NCI-H1105 (cell line): Measurements from ENCODE around the gene UVRAG.
"Not testable (repeated sequence)": the region's sequence is repeated elsewhere in the genome, so short reads cannot be mapped to it uniquely, and the experiment has no call there.

ENCODE experiments used
- DNase-seq: peaks from one replicate; lab custom pipeline; 2025; lab: John Stamatoyannopoulos, UW

Gene UVRAG

GRCh38 chr11:75845324-75845723, 30.3 kb downstream of the UVRAG start:
- no peak for DNase-seq

DNA sequence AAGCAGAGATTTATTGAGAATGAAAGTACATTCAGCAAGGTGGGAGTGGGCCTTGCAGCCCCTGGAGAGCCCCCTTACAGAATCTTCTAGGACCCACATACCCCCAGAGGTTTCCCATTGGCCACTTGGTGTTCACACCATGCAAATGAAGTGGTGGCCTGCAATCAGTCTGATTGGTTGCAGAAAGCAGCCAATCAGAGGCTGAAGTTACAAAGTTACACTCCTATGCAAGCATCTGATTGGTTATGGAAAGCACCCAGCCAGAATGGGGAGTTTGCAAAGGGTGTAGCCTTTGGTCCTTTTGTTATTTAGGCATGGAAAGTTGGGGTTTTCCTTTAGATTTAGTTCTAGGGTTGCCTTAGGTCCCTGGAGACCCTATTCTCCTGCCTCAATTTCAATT, 34.9 kb downstream of the UVRAG start:
- no peak for DNase-seq

DNA sequence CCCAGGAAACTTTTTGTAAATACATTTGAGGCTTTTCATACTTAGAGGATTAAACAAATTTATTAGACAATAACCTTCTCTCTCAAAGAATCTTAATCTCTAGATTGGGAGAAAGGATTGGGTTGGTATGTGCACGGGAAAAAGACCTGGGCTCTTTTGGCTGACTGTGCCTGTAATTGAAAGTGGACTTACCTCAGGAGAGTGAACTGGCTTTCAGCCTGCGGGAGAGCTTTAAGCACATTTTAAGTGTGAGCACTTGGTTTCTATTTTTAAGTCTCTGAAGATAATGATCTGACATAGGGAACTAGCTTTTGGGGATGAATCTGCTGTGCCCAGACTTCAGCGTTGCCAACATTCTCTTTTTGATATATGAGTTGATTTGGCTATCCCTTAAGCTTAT, 35.8 kb downstream of the UVRAG start:
- no peak for DNase-seq

- DNase-seq = no peak
These were observed 36.2 kb downstream of the UVRAG start for GRCh38 chr11:75851203-75851602.

DNA sequence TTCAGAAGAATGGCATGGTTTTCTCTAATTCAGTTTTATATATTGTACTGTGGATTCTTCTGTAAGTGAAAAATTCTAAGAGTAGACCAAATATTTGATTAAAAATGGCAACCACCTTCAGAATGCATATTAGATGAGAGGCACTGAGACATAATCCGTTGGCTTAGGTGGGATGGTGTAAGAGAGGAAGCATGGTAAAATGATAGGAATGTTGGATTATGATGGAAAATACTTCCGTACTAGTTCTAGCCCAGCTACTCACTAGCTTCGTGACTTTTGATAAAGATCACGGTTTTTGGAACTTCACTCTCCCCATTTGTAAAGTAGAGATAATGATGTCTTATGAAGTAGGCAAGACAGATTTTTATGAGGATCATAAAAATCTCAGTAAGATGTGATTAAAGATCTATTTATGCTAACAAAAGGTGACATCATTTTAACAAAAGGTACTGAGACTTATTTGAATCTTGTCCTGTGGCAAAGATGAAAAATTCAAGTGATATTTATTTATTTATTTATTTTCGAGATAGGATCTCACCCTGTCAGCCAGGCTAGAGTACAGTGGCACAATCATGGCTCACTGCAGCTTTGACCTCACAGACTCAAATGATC, 37.5 kb downstream of the UVRAG start:
- no peak for DNase-seq

- not testable (repeated sequence) for DNase-seq
These were observed 38.6 kb downstream of the UVRAG start for GRCh38 chr11:75853563-75853962.

GRCh38 chr11:75853971-75854370, 39.0 kb downstream of the UVRAG start:
- no peak for DNase-seq

- DNase-seq = no peak
These were observed 40.2 kb downstream of the UVRAG start for GRCh38 chr11:75855206-75855605.

- DNase-seq = no peak
These were observed 41.9 kb downstream of the UVRAG start for GRCh38 chr11:75856912-75857311.

DNA sequence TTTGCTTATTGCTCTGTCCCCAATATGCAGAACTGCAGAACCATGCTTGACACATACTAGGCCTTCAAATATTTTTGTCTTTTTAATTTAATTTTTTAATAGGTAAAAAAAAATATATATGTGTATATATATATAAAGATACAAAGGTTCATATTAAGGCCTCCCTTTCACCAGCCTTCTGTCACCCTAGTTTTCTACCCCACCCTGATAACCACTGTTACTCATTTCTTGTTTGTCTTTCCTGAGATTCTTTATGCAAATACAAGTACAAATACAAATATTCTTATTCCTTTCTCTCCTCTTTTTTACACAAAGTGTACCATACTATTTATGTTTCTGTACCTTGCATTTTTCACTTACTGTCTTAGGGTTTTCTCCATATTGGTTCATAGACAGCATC, 43.0 kb downstream of the UVRAG start:
- no peak for DNase-seq

- DNase-seq = no peak
These were observed 43.6 kb downstream of the UVRAG start for GRCh38 chr11:75858613-75859012.

DNA sequence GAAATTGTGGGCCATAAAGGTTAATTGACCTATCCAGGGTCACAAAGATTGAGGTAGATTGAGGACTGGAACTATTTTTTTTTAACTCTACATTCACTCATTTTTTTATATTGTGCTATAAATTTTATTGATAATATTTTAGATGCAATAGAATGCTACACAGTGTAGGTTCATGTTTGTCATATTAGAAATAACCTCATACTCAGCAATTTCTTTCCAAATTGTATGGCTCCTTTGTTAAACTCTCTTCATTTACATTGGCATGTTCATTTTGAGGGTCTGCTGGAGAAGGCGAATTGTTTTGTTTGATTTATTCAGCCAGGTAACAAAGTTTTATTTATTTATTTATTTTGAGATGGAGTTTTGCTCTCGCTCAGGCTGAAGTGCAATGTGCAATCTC, 44.6 kb downstream of the UVRAG start:
- DNase-seq = no peak

- DNase-seq = no peak
These were observed 47.4 kb downstream of the UVRAG start for GRCh38 chr11:75862437-75862836.

DNA sequence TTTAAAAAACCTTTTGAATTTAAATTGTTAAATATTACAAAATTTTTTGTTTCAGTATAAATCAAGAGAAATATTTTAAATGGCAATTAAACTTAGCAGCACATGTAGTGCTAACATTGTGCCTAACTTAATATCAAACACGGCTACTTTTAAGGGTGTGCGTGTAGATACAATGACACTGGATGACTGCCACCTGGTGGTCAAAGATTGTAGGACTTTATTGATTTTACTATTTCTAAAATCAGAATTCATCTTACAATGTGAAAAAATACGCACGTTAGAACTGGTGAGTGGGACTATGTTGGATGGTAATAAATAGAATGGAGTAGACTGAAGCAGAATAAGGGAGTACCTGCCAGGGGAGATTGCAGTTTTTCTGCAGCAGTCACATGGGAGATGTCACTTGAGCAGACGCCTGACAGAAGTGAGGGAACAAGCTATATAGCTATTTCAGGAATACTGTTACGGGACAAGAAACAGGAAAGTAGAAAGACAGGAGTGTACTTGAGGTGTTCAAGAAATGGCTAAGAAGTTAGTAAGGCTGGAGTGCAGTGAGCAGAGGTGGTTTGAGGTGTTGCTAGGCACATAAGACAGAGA, 52.9 kb downstream of the UVRAG start:
- peak; percentile 34 for DNase-seq

- DNase-seq = no peak
These were observed 54.0 kb downstream of the UVRAG start for GRCh38 chr11:75868990-75869389.

GRCh38 chr11:75869661-75870455, 54.8 kb downstream of the UVRAG start:
- DNase-seq = no peak

- no peak for DNase-seq
These were observed 57.9 kb downstream of the UVRAG start for GRCh38 chr11:75872887-75873416.

DNA sequence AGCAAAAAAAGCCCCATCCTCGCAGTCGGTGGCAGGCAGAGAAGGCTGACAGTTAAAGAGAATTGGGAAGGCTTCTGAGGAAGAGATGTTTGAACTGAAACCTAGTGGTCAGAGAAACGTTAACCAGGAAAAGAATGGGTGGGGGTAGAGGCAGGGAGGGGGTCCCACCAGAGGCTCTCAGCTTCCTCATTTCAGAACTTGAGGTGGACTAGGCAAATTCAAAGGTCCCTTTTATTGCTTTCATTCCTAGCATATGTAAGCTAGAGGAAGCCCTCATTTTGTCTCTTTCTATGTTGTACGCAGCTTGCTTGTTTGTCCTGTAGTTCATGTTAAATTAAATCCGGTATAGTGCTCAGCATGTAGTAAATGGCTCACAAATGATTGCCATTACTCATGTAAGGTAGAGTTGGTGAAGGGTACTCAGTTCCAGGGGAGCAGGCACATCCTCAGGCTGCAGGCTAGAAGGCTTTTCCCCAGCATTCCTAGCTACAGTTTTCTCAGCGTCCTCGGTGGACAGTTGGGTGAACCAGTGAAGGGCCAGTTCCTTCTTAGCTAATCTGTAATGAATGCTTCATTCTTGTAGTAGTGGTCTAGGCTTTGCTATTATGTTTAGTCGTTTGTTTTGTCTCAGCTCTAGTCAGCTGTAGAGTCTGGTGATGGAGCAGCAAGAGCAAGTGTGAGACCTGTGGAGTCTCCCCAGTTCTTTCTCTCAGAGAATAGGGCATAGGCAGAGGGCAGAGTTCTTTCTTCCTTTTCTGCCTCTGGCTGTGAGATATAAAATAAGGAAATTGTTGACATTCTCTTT, 58.6 kb downstream of the UVRAG start:
- DNase-seq = no peak

GRCh38 chr11:75874684-75875341, 59.8 kb downstream of the UVRAG start:
- DNase-seq = no peak

DNA sequence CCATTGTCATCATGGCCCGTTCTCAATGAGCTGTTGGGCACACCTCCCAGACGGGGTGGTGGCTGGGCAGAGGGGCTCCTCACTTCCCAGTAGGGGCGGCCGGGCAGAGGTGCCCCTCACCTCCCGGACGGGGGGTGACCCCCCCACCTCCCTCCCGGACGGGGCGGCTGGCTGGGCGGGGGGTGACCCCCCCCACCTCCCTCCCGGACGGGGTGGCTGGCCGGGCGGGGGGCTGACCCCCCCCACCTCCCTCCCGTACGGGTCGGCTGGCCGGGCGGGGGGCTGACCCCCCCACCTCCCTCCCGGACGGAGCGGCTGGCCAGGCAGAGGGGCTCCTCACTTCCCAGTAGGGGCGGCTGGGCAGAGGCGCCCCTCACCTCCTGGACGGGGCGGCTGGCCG, 62.3 kb downstream of the UVRAG start:
- DNase-seq = not testable (repeated sequence)

DNA sequence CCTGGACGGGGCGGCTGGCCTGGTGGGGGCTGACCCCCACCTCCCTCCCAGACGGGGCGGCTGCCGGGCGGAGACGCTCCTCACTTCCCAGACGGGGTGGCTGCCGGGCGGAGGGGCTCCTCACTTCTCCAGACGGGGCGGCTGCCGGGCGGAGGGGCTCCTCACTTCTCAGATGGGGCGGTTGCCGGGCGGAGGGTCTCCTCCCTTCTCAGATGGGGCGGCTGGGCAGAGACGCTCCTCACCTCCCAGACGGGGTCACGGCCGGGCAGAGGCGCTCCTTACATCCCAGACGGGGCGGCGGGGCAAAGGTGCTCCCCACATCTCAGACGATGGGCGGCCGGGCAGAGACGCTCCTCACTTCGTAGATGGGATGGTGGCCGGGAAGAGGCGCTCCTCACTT, 62.9 kb downstream of the UVRAG start:
- not testable (repeated sequence) for DNase-seq

DNA sequence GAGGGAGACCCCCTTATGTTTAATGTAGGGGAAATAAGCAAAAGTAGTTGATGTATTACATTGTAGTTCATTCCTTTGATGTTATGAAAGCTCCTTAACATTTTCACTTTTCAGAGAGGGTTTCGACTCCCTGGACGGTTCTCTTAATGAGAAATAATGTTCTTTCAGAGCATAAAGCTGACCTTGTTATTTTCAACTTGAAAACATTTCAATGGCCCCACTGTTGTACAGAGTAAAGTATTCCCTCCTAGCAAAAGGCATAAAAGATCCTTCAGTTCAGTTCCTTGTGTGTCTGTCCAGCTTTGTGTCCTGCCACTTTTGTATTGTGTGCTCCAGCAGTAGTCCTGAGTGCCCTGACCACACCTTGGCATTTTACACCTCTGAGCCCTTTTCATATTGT, 63.9 kb downstream of the UVRAG start:
- no peak for DNase-seq
